DMS 273 treated with DMSO at 0.1 percent for 48 hours (cell line): ENCODE measurements around the gene ARHGAP10.

ENCODE experiments used
- DNase-seq: peaks from one replicate; lab custom pipeline; 2025; lab: John Stamatoyannopoulos, UW

The ARHGAP10 gene

GRCh38 chr4:147770831-147771230 is 38.9 kb downstream of the ARHGAP10 start:
- DNase-seq = no peak

GRCh38 chr4:147772056-147772455 is 40.2 kb downstream of the ARHGAP10 start:
- DNase-seq = no peak

- DNase-seq = peak; percentile 12
Measured at GRCh38 chr4:147772459-147772969, 40.6 kb downstream of the ARHGAP10 start.

GRCh38 chr4:147773261-147774184 is 41.6 kb downstream of the ARHGAP10 start:
- no peak for DNase-seq

GRCh38 chr4:147776716-147777115 is 44.8 kb downstream of the ARHGAP10 start:
- DNase-seq = no peak

GRCh38 chr4:147777456-147778091 is 45.7 kb downstream of the ARHGAP10 start:
- no peak for DNase-seq

- DNase-seq = no peak
Measured at GRCh38 chr4:147778942-147779341, 47.1 kb downstream of the ARHGAP10 start.

- DNase-seq = no peak
Measured at GRCh38 chr4:147779451-147779850, 47.6 kb downstream of the ARHGAP10 start.

- DNase-seq = no peak
Measured at GRCh38 chr4:147780137-147780777, 48.4 kb downstream of the ARHGAP10 start.

- peak; percentile 63 for DNase-seq
Measured at GRCh38 chr4:147782087-147782781, 50.3 kb downstream of the ARHGAP10 start.

GRCh38 chr4:147785129-147785528 is 53.2 kb downstream of the ARHGAP10 start:
- DNase-seq = no peak

GRCh38 chr4:147786031-147786430 is 54.1 kb downstream of the ARHGAP10 start:
- no peak for DNase-seq

GRCh38 chr4:147786531-147786930 is 54.6 kb downstream of the ARHGAP10 start:
- no peak for DNase-seq

- DNase-seq = no peak
Measured at GRCh38 chr4:147787204-147787603, 55.3 kb downstream of the ARHGAP10 start.

GRCh38 chr4:147788791-147789190 is 56.9 kb downstream of the ARHGAP10 start:
- no peak for DNase-seq

GRCh38 chr4:147789596-147789995 is 57.7 kb downstream of the ARHGAP10 start:
- peak; percentile 1 for DNase-seq

- DNase-seq = no peak
Measured at GRCh38 chr4:147790412-147790811, 58.5 kb downstream of the ARHGAP10 start.

GRCh38 chr4:147791341-147791740 is 59.5 kb downstream of the ARHGAP10 start:
- no peak for DNase-seq

- DNase-seq = no peak
Measured at GRCh38 chr4:147791865-147792264, 60.0 kb downstream of the ARHGAP10 start.

- no peak for DNase-seq
Measured at GRCh38 chr4:147793569-147794313, 61.9 kb downstream of the ARHGAP10 start.

GRCh38 chr4:147794314-147794680 is 62.4 kb downstream of the ARHGAP10 start:
- no peak for DNase-seq
